Vagina (tissue), 2 donors: ENCODE measurements around the gene SLC27A3. TPM values are rescaled to one million over a fixed set of nuclear protein-coding genes. Genes with fewer than 3 reads are reported as not detected.

Experiments
- DNase-seq, 2 donors: peaks; one replicate each; pipeline ENCODE4 v3.0.0-alpha.2; 2017; ENCODE audit errors: extremely low spot score in 2 of 2
- H3K27ac ChIP-seq: fragments of 200-600 bp; sonication (generic); one replicate; pipeline ENCODE4 v1.5.1; 2019
- H3K27me3 ChIP-seq: fragments of 200-600 bp; sonication (generic); one replicate; pipeline ENCODE4 v1.5.1; 2019
- H3K36me3 ChIP-seq, 2 donors: fragments of 200-600 bp; sonication (generic); one replicate each; pipeline ENCODE4 v1.5.1; 2017 to 2019
- H3K4me1 ChIP-seq: fragments of 200-600 bp; sonication (generic); one replicate; pipeline ENCODE4 v1.5.1; 2019
- H3K4me3 ChIP-seq, 2 donors: fragments of 200-600 bp; sonication (generic); 1 replicate in 1 of 2; 2 replicates in 1 of 2; pipeline ENCODE4 v1.5.1; 2016 to 2019
- H3K9me3 ChIP-seq: fragments of 200-600 bp; sonication (generic); one replicate; pipeline ENCODE4 v1.5.1; 2019
- CTCF ChIP-seq, 3 experiments: fragments of 450-650 bp in 2 of 3; fragments of 200-600 bp in 1 of 3; sonication (generic) in 1 of 3; IDR thresholded peaks; one replicate each; pipeline ENCODE4 v1.5.1; 2017 to 2019; ENCODE audit warnings: antibody characterized with exemption in 3 of 3, mild to moderate bottlenecking in 2 of 3, moderate library complexity in 2 of 3
- POLR2A ChIP-seq, 2 donors: fragments of 450-650 bp; IDR thresholded peaks; one replicate each; pipeline ENCODE4 v1.6.1; 2017; ENCODE audit warnings: antibody characterized with exemption in 2 of 2, mild to moderate bottlenecking in 2 of 2, moderate library complexity in 2 of 2
- POLR2AphosphoS5 ChIP-seq, 2 donors: sonication (generic); formaldehyde crosslinking; IDR thresholded peaks; one replicate each; pipeline ENCODE4 v1.9.0; 2017; ENCODE audit warnings: antibody characterized with exemption in 2 of 2, mild to moderate bottlenecking in 2 of 2, low read depth in 1 of 2; ENCODE audit not compliant: insufficient read depth in 1 of 2
- intact Hi-C: fragments of 100-400 bp; cut with DNase I; formaldehyde crosslinking; loops from one replicate; pipeline ENCODE4 v1.15.1; 2023
- total RNA-seq: library from RNA; depleted of rRNA; stranded (reverse); fragments of >200 nt; gene quantifications from one replicate; pipeline ENCODE4 v1.2.3, GENCODE V29; 2016

SLC27A3 gene
- total RNA-seq, 1 donor from 2014 or later, result 31.4 TPM

DNA sequence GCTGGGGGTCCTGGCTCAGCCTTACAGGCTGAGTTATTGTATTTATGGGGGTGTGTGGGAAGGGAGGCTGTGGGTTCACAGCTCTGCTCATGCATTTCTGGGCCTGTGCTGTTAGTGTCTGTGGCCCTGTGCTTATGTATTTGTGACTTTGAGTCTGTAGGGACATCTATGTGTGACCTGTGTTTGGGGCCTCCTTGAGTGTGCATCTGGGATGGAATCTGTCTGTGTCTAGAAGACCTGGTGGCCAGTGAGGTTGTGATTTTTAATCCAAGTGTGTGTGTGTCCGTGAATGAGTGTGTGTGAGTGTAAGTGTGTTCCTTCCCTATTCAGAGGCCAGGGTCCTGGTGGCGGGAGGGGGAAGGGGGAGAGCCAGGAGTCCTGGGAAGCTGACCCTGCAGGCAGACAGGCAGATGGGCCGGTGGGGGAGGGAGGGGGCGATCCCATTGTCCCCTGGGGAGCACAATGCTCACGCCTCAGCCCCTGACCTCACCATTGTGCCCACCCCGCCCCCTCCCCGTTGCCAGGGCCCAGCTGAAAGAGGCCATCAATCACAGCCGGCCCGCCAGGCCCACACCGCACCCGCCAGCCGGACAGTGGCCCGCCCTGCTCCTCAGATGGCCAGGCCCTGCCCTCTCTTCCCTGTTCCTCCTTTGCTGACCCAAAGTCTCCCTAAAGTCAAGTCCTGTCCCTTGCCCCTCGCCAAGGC is 19.6 kb downstream of the SLC27A3 start:
- Histone ChIP-seq H3K4me1 (peaks cover 6% of the 10 kb centered on the region), H3K27ac (no peak overlapping the region), H3K36me3 (no peaks in the 10 kb centered on the region), H3K9me3 (no peaks in the 10 kb centered on the region), H3K4me3 (no peak overlapping the region), H3K27me3 (no peaks in the 10 kb centered on the region)
- no peak for TF ChIP-seq POLR2A (IDR thresholded peaks at IDR 0.05)
- intact Hi-C loops, result loop anchor here (5.0 to 10.0 kb wide), 2 partner anchors 150 to 193 kb away; partner anchors contain the start of genes DENND4B and RAB13
- DNase-seq, result peak in 1 of 2 donors; percentile 71

GRCh38 chr1:153795330-153795837 is 20.2 kb downstream of the SLC27A3 start:
- Histone ChIP-seq H3K4me3 (no peak overlapping the region), H3K27ac (no peak overlapping the region), H3K4me1 (peaks cover under 1% of the 10 kb centered on the region), H3K36me3 (no peaks in the 10 kb centered on the region), H3K9me3 (no peaks in the 10 kb centered on the region), H3K27me3 (no peaks in the 10 kb centered on the region)
- intact Hi-C loops, result loop anchor here (5.0 to 10.0 kb wide), 2 partner anchors 149 to 192 kb away; partner anchors contain the start of genes DENND4B and RAB13
- TF ChIP-seq POLR2A (IDR thresholded peaks at IDR 0.05), result no peak
- no peak for TF ChIP-seq POLR2AphosphoS5 (IDR thresholded peaks at IDR 0.05; ENCODE audit: insufficient read depth in 1 of 2, low read depth in 1 of 2)
- no peak for TF ChIP-seq CTCF (IDR thresholded peaks at IDR 0.05)
- peak in 1 of 2 donors; percentile 83 for DNase-seq

GRCh38 chr1:153795934-153796785 is 21.0 kb downstream of the SLC27A3 start:
- no peak for DNase-seq
- H3K4me1 ChIP-seq, result no peaks in the 10 kb centered on the region
- no peak for TF ChIP-seq CTCF (IDR thresholded peaks at IDR 0.05)
- TF ChIP-seq POLR2A (IDR thresholded peaks at IDR 0.05), result no peak
- no peak for TF ChIP-seq POLR2AphosphoS5 (IDR thresholded peaks at IDR 0.05; ENCODE audit: insufficient read depth in 1 of 2, low read depth in 1 of 2)
- no peaks in the 10 kb centered on the region for H3K27me3 ChIP-seq
- no peaks in the 10 kb centered on the region for H3K36me3 ChIP-seq
- H3K9me3 ChIP-seq, result no peaks in the 10 kb centered on the region
- H3K27ac ChIP-seq, result no peak overlapping the region
- no peak overlapping the region for H3K4me3 ChIP-seq
- intact Hi-C loops, result loop anchor here (5.0 to 10.0 kb wide), 2 partner anchors 149 to 191 kb away; partner anchors contain the start of genes DENND4B and RAB13

DNA sequence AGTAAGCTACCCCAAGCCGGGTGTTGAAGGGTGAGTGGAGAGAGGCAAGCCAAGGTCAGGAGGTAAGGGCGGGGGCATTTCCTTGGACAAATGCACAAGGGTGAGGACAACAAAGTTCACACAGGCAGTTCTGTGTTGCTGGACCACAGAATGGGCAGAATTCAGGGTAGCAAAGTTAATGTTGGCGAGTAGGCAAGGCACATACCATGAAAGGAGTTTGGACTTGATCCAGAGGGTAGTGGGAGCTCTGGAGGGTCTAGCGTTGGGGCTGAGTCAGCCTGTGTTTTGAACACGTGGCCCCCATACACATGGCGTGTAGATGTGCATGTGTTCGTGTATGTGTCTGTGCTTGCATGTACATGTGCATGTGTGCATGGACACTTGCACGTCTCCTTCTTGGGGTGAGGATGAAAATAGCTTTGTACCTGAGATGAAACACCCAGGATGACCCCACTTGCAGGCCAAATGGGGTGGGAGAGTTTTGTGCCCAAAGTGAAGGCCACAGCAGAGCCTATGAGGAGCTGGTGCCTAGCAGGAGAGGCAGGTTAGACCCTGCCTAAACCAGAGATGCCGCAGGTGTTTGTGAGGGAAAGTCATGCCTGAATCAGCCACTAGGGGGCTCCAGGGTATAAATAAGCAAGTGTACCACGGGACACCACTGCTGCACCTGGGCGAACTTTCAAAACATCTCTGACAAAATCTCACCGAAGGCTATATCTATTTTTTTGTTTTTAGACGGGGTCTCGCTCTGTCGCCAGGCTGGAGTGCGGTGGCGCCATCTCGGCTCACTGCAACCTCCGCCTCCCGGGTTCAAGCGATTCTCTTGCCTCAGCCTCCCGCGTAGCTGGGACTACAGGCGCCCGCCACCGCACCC is 21.8 kb downstream of the SLC27A3 start:
- TF ChIP-seq POLR2A (IDR thresholded peaks at IDR 0.05), result no peak
- TF ChIP-seq CTCF (IDR thresholded peaks at IDR 0.05), result peak; percentile 81 to 91 (median 82)
- TF ChIP-seq POLR2AphosphoS5 (IDR thresholded peaks at IDR 0.05; ENCODE audit: insufficient read depth in 1 of 2, low read depth in 1 of 2), result peak; percentile 30 to 41
- Histone ChIP-seq H3K4me1 (no peaks in the 10 kb centered on the region), H3K4me3 (no peak overlapping the region), H3K27me3 (no peaks in the 10 kb centered on the region), H3K36me3 (no peaks in the 10 kb centered on the region), H3K9me3 (no peaks in the 10 kb centered on the region), H3K27ac (no peak overlapping the region)
- no peak for DNase-seq
- intact Hi-C loops, result loop anchor here (5.0 to 10.0 kb wide), 2 partner anchors 148 to 190 kb away; partner anchors contain the start of genes DENND4B and RAB13

- Histone ChIP-seq H3K9me3 (no peaks in the 10 kb centered on the region), H3K27ac (no peak overlapping the region), H3K27me3 (no peaks in the 10 kb centered on the region), H3K36me3 (no peaks in the 10 kb centered on the region), H3K4me3 (no peak overlapping the region), H3K4me1 (no peaks in the 10 kb centered on the region)
- TF ChIP-seq CTCF (IDR thresholded peaks at IDR 0.05), result no peak
- no peak for TF ChIP-seq POLR2A (IDR thresholded peaks at IDR 0.05)
- no peak for TF ChIP-seq POLR2AphosphoS5 (IDR thresholded peaks at IDR 0.05; ENCODE audit: insufficient read depth in 1 of 2, low read depth in 1 of 2)
- no peak for DNase-seq
- intact Hi-C loops, result loop anchor here (5.0 to 10.0 kb wide), 2 partner anchors 146 to 189 kb away; partner anchors contain the start of genes DENND4B and RAB13
Observed at GRCh38 chr1:153798468-153798780, 23.2 kb downstream of the SLC27A3 start.
